ENCODE data around the gene DNAJC16. TPM values are rescaled to one million over a fixed set of nuclear protein-coding genes. Genes with fewer than 3 reads are reported as not detected.

DNAJC16 gene
- total and polyA plus RNA-seq, 9 of the 15 experiments (the other 6 are each of a cell fraction or from before 2014, with no cell fraction given), result 6.9 to 16.8 (median 12.8) TPM

DNA sequence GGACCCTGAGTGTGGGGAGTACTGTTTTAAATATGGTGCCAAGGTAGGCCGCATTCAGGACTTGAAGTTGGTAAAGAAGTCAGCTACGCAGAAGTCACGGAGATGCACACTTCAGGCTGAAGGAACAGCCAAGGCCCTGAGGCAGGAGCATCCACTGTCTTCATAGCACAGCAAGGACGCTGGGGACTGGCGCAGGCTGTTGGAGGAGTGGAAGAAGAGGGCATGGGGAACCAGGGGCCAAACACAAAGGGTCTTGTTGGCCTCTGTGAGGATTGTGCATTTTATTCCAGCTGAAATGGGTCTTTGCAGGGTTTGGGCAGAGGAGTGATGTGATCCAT lies 16.6 kb downstream of the DNAJC16 start (continued):
- TF ChIP-seq, protein P1, sequence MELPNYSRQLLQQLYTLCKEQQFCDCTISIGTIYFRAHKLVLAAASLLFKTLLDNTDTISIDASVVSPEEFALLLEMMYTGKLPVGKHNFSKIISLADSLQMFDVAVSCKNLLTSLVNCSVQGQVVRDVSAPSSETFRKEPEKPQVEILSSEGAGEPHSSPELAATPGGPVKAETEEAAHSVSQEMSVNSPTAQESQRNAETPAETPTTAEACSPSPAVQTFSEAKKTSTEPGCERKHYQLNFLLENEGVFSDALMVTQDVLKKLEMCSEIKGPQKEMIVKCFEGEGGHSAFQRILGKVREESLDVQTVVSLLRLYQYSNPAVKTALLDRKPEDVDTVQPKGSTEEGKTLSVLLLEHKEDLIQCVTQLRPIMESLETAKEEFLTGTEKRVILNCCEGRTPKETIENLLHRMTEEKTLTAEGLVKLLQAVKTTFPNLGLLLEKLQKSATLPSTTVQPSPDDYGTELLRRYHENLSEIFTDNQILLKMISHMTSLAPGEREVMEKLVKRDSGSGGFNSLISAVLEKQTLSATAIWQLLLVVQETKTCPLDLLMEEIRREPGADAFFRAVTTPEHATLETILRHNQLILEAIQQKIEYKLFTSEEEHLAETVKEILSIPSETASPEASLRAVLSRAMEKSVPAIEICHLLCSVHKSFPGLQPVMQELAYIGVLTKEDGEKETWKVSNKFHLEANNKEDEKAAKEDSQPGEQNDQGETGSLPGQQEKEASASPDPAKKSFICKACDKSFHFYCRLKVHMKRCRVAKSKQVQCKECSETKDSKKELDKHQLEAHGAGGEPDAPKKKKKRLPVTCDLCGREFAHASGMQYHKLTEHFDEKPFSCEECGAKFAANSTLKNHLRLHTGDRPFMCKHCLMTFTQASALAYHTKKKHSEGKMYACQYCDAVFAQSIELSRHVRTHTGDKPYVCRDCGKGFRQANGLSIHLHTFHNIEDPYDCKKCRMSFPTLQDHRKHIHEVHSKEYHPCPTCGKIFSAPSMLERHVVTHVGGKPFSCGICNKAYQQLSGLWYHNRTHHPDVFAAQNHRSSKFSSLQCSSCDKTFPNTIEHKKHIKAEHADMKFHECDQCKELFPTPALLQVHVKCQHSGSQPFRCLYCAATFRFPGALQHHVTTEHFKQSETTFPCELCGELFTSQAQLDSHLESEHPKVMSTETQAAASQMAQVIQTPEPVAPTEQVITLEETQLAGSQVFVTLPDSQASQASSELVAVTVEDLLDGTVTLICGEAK (IDR thresholded peaks at IDR 0.05), result peak; percentile 49; the same call in 1 of the 2 replicates
- TF ChIP-seq, protein P1 (CRISPR knock-in tag; IDR thresholded peaks at IDR 0.05), result no peak
- 0 out of 2 replicates have a peak, but pooled peaks have one; percentile 7 for TF ChIP-seq ARID2 (IDR thresholded peaks at IDR 0.05)
- TF ChIP-seq TEAD2 (tag; IDR thresholded peaks at IDR 0.05), result no peak
- 0 out of 2 replicates have a peak, but pooled peaks have one; percentile 38 for TF ChIP-seq GABPB2 (CRISPR knock-in tag; conservative IDR thresholded peaks at IDR 0.05)
- TF ChIP-seq GTF2E2 (tag; IDR thresholded peaks at IDR 0.05), result no peak
- TF ChIP-seq CBFA2T3 (IDR thresholded peaks at IDR 0.05), result no peak
- TF ChIP-seq CREM (IDR thresholded peaks at IDR 0.05; ENCODE audit: low read depth), result no peak
- no peak for TF ChIP-seq ZNF445 (CRISPR knock-in tag; IDR thresholded peaks at IDR 0.05; ENCODE audit: low read depth)
- no peak for TF ChIP-seq NELFE (IDR thresholded peaks at IDR 0.05; ENCODE audit: insufficient read depth, insufficient read length)
- TF ChIP-seq, protein P2, sequence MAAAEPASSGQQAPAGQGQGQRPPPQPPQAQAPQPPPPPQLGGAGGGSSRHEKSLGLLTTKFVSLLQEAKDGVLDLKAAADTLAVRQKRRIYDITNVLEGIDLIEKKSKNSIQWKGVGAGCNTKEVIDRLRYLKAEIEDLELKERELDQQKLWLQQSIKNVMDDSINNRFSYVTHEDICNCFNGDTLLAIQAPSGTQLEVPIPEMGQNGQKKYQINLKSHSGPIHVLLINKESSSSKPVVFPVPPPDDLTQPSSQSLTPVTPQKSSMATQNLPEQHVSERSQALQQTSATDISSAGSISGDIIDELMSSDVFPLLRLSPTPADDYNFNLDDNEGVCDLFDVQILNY (CRISPR knock-in tag; IDR thresholded peaks at IDR 0.05), result no peak
- TF ChIP-seq STAG1 (CRISPR knock-in tag; IDR thresholded peaks at IDR 0.05; ENCODE audit: borderline replicate concordance), result no peak
- no peak for TF ChIP-seq ZNF274 (IDR thresholded peaks at IDR 0.05; ENCODE audit: borderline replicate concordance, low read depth, low read length)
- TF ChIP-seq, protein P3, sequence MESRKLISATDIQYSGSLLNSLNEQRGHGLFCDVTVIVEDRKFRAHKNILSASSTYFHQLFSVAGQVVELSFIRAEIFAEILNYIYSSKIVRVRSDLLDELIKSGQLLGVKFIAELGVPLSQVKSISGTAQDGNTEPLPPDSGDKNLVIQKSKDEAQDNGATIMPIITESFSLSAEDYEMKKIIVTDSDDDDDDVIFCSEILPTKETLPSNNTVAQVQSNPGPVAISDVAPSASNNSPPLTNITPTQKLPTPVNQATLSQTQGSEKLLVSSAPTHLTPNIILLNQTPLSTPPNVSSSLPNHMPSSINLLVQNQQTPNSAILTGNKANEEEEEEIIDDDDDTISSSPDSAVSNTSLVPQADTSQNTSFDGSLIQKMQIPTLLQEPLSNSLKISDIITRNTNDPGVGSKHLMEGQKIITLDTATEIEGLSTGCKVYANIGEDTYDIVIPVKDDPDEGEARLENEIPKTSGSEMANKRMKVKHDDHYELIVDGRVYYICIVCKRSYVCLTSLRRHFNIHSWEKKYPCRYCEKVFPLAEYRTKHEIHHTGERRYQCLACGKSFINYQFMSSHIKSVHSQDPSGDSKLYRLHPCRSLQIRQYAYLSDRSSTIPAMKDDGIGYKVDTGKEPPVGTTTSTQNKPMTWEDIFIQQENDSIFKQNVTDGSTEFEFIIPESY (CRISPR knock-in tag; IDR thresholded peaks at IDR 0.05), result 0 out of 2 replicates have a peak, but pooled peaks have one; percentile 26
- TF ChIP-seq ZNF197 (CRISPR knock-in tag; IDR thresholded peaks at IDR 0.05; ENCODE audit: low read depth), result no peak

Data from K562 (cell line).